Epithelial cell of proximal tubule (primary cell): ENCODE data around the gene ASTN2. TPM values are rescaled to one million over a fixed set of nuclear protein-coding genes. Genes with fewer than 3 reads are reported as not detected.

Experiments used
- DNase-seq: peaks from one replicate; pipeline ENCODE4 v3.0.0-alpha.2; 2011; ENCODE audit warnings: low read depth
- H3K4me3 ChIP-seq: 2 replicates; pipeline ENCODE4 v1.5.1; 2011; ENCODE audit warnings: low read depth, mild to moderate bottlenecking, low read length
- CTCF ChIP-seq: conservative IDR thresholded peaks from 2 replicates; pipeline ENCODE4 v1.5.1; 2012; ENCODE audit warnings: low read depth, mild to moderate bottlenecking, low read length
- total RNA-seq: library from RNA; depleted of rRNA; stranded (reverse); fragments of >200 nt; gene quantifications from 2 replicates; pipeline ENCODE4 v1.2.3, GENCODE V29; 2015

ASTN2 gene
- total RNA-seq, 1 donor from 2014 or later: 4.4 TPM

- H3K4me3 ChIP-seq: no peak overlapping the region
- no peak for TF ChIP-seq CTCF
- DNase-seq: no peak
These were observed 678.3 kb downstream of the ASTN2 start for GRCh38 chr9:116736399-116737151.

- H3K4me3 ChIP-seq: no peak overlapping the region
- no peak for DNase-seq
- TF ChIP-seq CTCF: no peak
These were observed 681.7 kb downstream of the ASTN2 start for GRCh38 chr9:116733010-116733641.

GRCh38 chr9:116726602-116727001 is 688.3 kb downstream of the ASTN2 start:
- no peak for TF ChIP-seq CTCF
- DNase-seq: no peak
- no peak overlapping the region for H3K4me3 ChIP-seq

GRCh38 chr9:116724123-116724522 is 690.7 kb downstream of the ASTN2 start:
- no peak overlapping the region for H3K4me3 ChIP-seq

GRCh38 chr9:116721944-116722343 is 692.9 kb downstream of the ASTN2 start:
- no peak for DNase-seq
- TF ChIP-seq CTCF: no peak
- H3K4me3 ChIP-seq: no peak overlapping the region

More at GRCh38 chr9:116724123-116724522, 690.7 kb downstream of the ASTN2 start:
- no peak for TF ChIP-seq CTCF
- DNase-seq: no peak

- DNase-seq: no peak
- no peak overlapping the region for H3K4me3 ChIP-seq
- TF ChIP-seq CTCF: no peak
These were observed 693.4 kb downstream of the ASTN2 start for GRCh38 chr9:116721411-116721810.

GRCh38 chr9:116720111-116720510 is 694.7 kb downstream of the ASTN2 start:
- H3K4me3 ChIP-seq: no peak overlapping the region
- DNase-seq: no peak
- TF ChIP-seq CTCF: no peak
